WTC11 (cell line): ENCODE results near the gene UTP14A. TPM values are rescaled to one million over a fixed set of nuclear protein-coding genes. Genes with fewer than 3 reads are reported as not detected.

Experiments used
- ATAC-seq: fragments of 200-7000 bp; cut with Tn5 transposase; 2 replicates; pipeline ENCODE4 v1.10.0; 2021; ENCODE audit warnings: mild to moderate bottlenecking, moderate library complexity
- CTCF ChIA-PET: fragments of 300-600 bp; sonication (Branson Sonifier 250); formaldehyde crosslinking; loops from one replicate; lab custom pipeline; 2021; ENCODE audit warnings: antibody characterized with exemption; lab: Charles Lee
- POLR2A ChIA-PET: fragments of 350-600 bp; sonication (Branson Sonifier 250); formaldehyde crosslinking; loops from one replicate; lab custom pipeline; 2021; ENCODE audit warnings: antibody characterized with exemption; lab: Charles Lee
- DNase-seq: peaks from one replicate; pipeline ENCODE4 v3.0.0; 2021; ENCODE audit warnings: low spot score
- H3K27ac Mint-ChIP-seq: 2 replicates; pipeline ENCODE4 v1.8.0; 2021; ENCODE audit warnings: mixed read lengths
- H3K27me3 Mint-ChIP-seq: 2 replicates; pipeline ENCODE4 v1.8.0; 2021; ENCODE audit warnings: low read depth, mild to moderate bottlenecking, moderate library complexity, mixed read lengths
- H3K36me3 Mint-ChIP-seq: 2 replicates; pipeline ENCODE4 v1.8.0; 2021; ENCODE audit warnings: mixed read lengths
- H3K4me1 Mint-ChIP-seq: 2 replicates; pipeline ENCODE4 v1.8.0; 2022; ENCODE audit warnings: mixed read lengths
- H3K4me3 Mint-ChIP-seq: 2 replicates; pipeline ENCODE4 v1.8.0; 2021; ENCODE audit warnings: mild to moderate bottlenecking, moderate library complexity, mixed read lengths
- H3K9me3 Mint-ChIP-seq: 2 replicates; pipeline ENCODE4 v1.8.0; 2021; ENCODE audit warnings: mixed read lengths
- AR ChIP-seq: fragments of 250-450 bp; sonication (Bioruptor Pico); IDR thresholded peaks from 2 replicates; pipeline ENCODE4 v1.9.0; 2021; ENCODE audit warnings: mild to moderate bottlenecking
- E2F5 ChIP-seq: sonication (generic); formaldehyde crosslinking; IDR thresholded peaks from 2 replicates; pipeline ENCODE4 v1.8.1; 2022; ENCODE audit warnings: mild to moderate bottlenecking, moderate library complexity, missing genetic modification reagents
- HMGXB4 ChIP-seq: sonication (generic); formaldehyde crosslinking; IDR thresholded peaks from 2 replicates; pipeline ENCODE4 v1.8.1; 2023; ENCODE audit warnings: mild to moderate bottlenecking, moderate library complexity, missing genetic modification reagents
- IRF2 ChIP-seq: sonication (generic); formaldehyde crosslinking; IDR thresholded peaks from 2 replicates; pipeline ENCODE4 v1.8.0; 2022; ENCODE audit warnings: low read depth, missing genetic modification reagents, borderline replicate concordance
- MLX ChIP-seq: sonication (generic); formaldehyde crosslinking; IDR thresholded peaks from 2 replicates; pipeline ENCODE4 v1.8.1; 2023; ENCODE audit warnings: mild to moderate bottlenecking, missing genetic modification reagents, moderate library complexity
- MXD4 ChIP-seq: fragments of 250-450 bp; sonication (Bioruptor Pico); IDR thresholded peaks from 2 replicates; pipeline ENCODE4 v1.8.0; 2021; ENCODE audit warnings: mild to moderate bottlenecking, moderate library complexity, borderline replicate concordance
- SMAD3 ChIP-seq: sonication (generic); formaldehyde crosslinking; IDR thresholded peaks from 2 replicates; pipeline ENCODE4 v1.8.0; 2022; ENCODE audit warnings: missing genetic modification reagents, mild to moderate bottlenecking, borderline replicate concordance
- ZNF281 ChIP-seq: sonication (generic); formaldehyde crosslinking; IDR thresholded peaks from 2 replicates; pipeline ENCODE4 v1.8.0; 2023; ENCODE audit warnings: mild to moderate bottlenecking, missing genetic modification reagents
- total RNA-seq: library from RNA; stranded (reverse); gene quantifications from 3 replicates; pipeline ENCODE4 v1.2.3, GENCODE V29; 2021
- TF ChIP-seq, protein P1 (sequence below): sonication (generic); formaldehyde crosslinking; IDR thresholded peaks from 2 replicates; pipeline ENCODE4 v1.8.0; 2022; ENCODE audit warnings: mild to moderate bottlenecking, missing genetic modification reagents
- TF ChIP-seq, protein P2 (sequence below): sonication (generic); formaldehyde crosslinking; IDR thresholded peaks from 2 replicates; pipeline ENCODE4 v1.8.1; 2023; ENCODE audit warnings: mild to moderate bottlenecking, missing genetic modification reagents, moderate library complexity
- TF ChIP-seq, protein P3 (sequence below): sonication (generic); formaldehyde crosslinking; IDR thresholded peaks from 2 replicates; pipeline ENCODE4 v1.8.0; 2023; ENCODE audit warnings: missing genetic modification reagents
- TF ChIP-seq, protein P4 (sequence below): sonication (generic); formaldehyde crosslinking; IDR thresholded peaks from 2 replicates; pipeline ENCODE4 v1.8.0; 2022; ENCODE audit warnings: missing genetic modification reagents

Gene UTP14A
- total RNA-seq, 1 experiment from 2014 or later, result 17.4 TPM

GRCh38 chrX:129953881-129954280 is 47.9 kb downstream of the UTP14A start (continued):
- TF ChIP-seq ZNF281 (CRISPR knock-in tag) (no peak), MLX (CRISPR knock-in tag) (no peak)

- H3K27ac Mint-ChIP-seq, result no peak overlapping the region
- no peaks in the 10 kb centered on the region for H3K9me3 Mint-ChIP-seq
- H3K4me1 Mint-ChIP-seq, result peaks cover 41% of the 10 kb centered on the region
- peaks cover 90% of the 10 kb centered on the region for H3K27me3 Mint-ChIP-seq
- CTCF ChIA-PET, result interaction anchor here (3.2 kb wide), 1 partner anchor 106 kb away, joined by 11 read pairs; no protein-coding TSS in a partner anchor
- no peaks in the 10 kb centered on the region for H3K36me3 Mint-ChIP-seq
- ATAC-seq, result no peak
- no peak overlapping the region for H3K4me3 Mint-ChIP-seq
- POLR2A ChIA-PET, result no interaction called here
- TF ChIP-seq, protein P1, sequence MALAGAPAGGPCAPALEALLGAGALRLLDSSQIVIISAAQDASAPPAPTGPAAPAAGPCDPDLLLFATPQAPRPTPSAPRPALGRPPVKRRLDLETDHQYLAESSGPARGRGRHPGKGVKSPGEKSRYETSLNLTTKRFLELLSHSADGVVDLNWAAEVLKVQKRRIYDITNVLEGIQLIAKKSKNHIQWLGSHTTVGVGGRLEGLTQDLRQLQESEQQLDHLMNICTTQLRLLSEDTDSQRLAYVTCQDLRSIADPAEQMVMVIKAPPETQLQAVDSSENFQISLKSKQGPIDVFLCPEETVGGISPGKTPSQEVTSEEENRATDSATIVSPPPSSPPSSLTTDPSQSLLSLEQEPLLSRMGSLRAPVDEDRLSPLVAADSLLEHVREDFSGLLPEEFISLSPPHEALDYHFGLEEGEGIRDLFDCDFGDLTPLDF (CRISPR knock-in tag), result no peak
- no peak for TF ChIP-seq MLX (CRISPR knock-in tag)
- TF ChIP-seq AR, result no peak
- no peak for TF ChIP-seq SMAD3 (CRISPR knock-in tag)
- no peak for TF ChIP-seq MXD4 (CRISPR knock-in tag)
- TF ChIP-seq IRF2 (CRISPR knock-in tag), result no peak
- TF ChIP-seq, protein P2, sequence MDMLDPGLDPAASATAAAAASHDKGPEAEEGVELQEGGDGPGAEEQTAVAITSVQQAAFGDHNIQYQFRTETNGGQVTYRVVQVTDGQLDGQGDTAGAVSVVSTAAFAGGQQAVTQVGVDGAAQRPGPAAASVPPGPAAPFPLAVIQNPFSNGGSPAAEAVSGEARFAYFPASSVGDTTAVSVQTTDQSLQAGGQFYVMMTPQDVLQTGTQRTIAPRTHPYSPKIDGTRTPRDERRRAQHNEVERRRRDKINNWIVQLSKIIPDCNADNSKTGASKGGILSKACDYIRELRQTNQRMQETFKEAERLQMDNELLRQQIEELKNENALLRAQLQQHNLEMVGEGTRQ (CRISPR knock-in tag), result no peak
- TF ChIP-seq, protein P3, sequence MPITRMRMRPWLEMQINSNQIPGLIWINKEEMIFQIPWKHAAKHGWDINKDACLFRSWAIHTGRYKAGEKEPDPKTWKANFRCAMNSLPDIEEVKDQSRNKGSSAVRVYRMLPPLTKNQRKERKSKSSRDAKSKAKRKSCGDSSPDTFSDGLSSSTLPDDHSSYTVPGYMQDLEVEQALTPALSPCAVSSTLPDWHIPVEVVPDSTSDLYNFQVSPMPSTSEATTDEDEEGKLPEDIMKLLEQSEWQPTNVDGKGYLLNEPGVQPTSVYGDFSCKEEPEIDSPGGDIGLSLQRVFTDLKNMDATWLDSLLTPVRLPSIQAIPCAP, result no peak
- TF ChIP-seq, all 79 proteins: peak for 0
- no peak for DNase-seq
Measured at GRCh38 chrX:129954804-129955203, 48.8 kb downstream of the UTP14A start.

GRCh38 chrX:129955682-129956081 is 49.7 kb downstream of the UTP14A start:
- CTCF ChIA-PET, result interaction anchor here (3.2 kb wide), 1 partner anchor 105 kb away, joined by 11 read pairs; no protein-coding TSS in a partner anchor
- no peaks in the 10 kb centered on the region for H3K9me3 Mint-ChIP-seq
- H3K27ac Mint-ChIP-seq, result no peak overlapping the region
- H3K27me3 Mint-ChIP-seq, result peaks cover 91% of the 10 kb centered on the region
- no peaks in the 10 kb centered on the region for H3K36me3 Mint-ChIP-seq
- H3K4me1 Mint-ChIP-seq, result peaks cover 43% of the 10 kb centered on the region
- DNase-seq (no peak), ATAC-seq (no peak)
- POLR2A ChIA-PET, result interaction anchor here (0.7 kb wide), 1 partner anchor 16 kb away, joined by 4 read pairs; no protein-coding TSS in a partner anchor
- peak overlapping the region; percentile 44; the same call in 1 of the 2 replicates for H3K4me3 Mint-ChIP-seq
- TF ChIP-seq E2F5 (CRISPR knock-in tag) (no peak), HMGXB4 (CRISPR knock-in tag) (no peak)
- TF ChIP-seq, protein P4, sequence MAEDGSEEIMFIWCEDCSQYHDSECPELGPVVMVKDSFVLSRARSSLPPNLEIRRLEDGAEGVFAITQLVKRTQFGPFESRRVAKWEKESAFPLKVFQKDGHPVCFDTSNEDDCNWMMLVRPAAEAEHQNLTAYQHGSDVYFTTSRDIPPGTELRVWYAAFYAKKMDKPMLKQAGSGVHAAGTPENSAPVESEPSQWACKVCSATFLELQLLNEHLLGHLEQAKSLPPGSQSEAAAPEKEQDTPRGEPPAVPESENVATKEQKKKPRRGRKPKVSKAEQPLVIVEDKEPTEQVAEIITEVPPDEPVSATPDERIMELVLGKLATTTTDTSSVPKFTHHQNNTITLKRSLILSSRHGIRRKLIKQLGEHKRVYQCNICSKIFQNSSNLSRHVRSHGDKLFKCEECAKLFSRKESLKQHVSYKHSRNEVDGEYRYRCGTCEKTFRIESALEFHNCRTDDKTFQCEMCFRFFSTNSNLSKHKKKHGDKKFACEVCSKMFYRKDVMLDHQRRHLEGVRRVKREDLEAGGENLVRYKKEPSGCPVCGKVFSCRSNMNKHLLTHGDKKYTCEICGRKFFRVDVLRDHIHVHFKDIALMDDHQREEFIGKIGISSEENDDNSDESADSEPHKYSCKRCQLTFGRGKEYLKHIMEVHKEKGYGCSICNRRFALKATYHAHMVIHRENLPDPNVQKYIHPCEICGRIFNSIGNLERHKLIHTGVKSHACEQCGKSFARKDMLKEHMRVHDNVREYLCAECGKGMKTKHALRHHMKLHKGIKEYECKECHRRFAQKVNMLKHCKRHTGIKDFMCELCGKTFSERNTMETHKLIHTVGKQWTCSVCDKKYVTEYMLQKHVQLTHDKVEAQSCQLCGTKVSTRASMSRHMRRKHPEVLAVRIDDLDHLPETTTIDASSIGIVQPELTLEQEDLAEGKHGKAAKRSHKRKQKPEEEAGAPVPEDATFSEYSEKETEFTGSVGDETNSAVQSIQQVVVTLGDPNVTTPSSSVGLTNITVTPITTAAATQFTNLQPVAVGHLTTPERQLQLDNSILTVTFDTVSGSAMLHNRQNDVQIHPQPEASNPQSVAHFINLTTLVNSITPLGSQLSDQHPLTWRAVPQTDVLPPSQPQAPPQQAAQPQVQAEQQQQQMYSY (CRISPR knock-in tag), result no peak
